ENCODE data around the gene IL16.

DNA sequence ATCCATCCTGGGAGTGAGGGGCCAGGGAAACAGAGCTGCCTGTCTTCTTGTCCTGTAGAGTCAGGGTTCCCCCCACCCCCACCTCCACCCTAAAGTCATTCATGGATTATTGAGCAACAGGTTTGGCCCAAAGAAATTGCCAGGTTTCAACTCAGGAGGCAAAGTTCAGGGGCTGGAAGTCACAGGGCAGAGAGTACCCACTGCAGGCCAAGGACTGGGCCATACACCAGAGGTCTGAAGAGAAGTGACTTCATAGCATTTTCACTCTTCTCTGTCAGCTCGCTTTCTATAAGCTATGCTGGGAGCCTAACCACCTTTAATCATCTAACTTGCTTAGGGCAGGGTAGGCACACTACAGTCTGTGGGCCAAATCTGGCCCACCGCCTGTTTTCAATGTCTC, 77.2 kb downstream of the IL16 start:
- TF ChIP-seq, protein P1, sequence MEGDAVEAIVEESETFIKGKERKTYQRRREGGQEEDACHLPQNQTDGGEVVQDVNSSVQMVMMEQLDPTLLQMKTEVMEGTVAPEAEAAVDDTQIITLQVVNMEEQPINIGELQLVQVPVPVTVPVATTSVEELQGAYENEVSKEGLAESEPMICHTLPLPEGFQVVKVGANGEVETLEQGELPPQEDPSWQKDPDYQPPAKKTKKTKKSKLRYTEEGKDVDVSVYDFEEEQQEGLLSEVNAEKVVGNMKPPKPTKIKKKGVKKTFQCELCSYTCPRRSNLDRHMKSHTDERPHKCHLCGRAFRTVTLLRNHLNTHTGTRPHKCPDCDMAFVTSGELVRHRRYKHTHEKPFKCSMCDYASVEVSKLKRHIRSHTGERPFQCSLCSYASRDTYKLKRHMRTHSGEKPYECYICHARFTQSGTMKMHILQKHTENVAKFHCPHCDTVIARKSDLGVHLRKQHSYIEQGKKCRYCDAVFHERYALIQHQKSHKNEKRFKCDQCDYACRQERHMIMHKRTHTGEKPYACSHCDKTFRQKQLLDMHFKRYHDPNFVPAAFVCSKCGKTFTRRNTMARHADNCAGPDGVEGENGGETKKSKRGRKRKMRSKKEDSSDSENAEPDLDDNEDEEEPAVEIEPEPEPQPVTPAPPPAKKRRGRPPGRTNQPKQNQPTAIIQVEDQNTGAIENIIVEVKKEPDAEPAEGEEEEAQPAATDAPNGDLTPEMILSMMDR (conservative IDR thresholded peaks at IDR 0.05; ENCODE audit: low read length): no peak
- no peak for TF ChIP-seq EZH2phosphoT487 (IDR thresholded peaks at IDR 0.05; ENCODE audit: borderline replicate concordance, low read depth, low read length)

Measured in OCI-LY7 (cell line).